ENCODE results near the gene COG2. TPM values are rescaled to one million over a fixed set of nuclear protein-coding genes. Genes with fewer than 3 reads are reported as not detected.
"Not testable (repeated sequence)": the region's sequence is repeated elsewhere in the genome, so short reads cannot be mapped to it uniquely, and the experiment has no call there.

Gene COG2
- polyA plus RNA-seq, 3 donors = 9.9 to 11.6 (median 10.2) TPM

- 78 to 86% (median 84%) methylated on average over 6 of the region's 6 CpGs for WGBS, 3 donors
- no peak overlapping the region for H3K27ac ChIP-seq (ENCODE audit: low read depth, low read length)
Observed at GRCh38 chr1:230693221-230693620, 50.9 kb downstream of the COG2 start.

- WGBS, 3 donors = 85 to 88% (median 87%) methylated on average over 8 of the region's 8 CpGs
- H3K27ac ChIP-seq (ENCODE audit: low read depth, low read length) = no peak overlapping the region
Observed at GRCh38 chr1:230693777-230694176, 51.5 kb downstream of the COG2 start.

DNA sequence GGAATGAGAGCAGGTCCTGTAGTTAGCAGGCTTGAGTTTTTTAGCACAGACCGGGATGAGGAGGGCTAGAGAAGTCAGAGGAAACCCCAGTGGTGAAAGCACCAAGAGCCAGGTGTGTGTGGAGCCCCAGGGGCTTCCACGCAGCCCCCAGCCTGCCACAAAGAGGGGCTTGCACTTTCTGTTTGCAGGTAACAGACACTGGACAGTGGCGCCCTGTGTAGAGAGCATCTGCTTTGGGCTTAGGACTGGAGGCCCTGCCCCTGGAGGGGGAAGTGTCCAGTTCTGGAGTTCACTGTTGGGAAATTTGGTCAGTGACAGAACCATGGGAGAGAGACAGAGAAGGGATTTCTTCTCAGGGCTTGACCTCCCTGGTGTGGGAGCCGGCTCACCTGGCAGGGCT lies 52.2 kb downstream of the COG2 start:
- WGBS, 3 donors = 78 to 96% (median 87%) methylated on average over 4 of the region's 4 CpGs

GRCh38 chr1:230694991-230695390 lies 52.7 kb downstream of the COG2 start:
- no peak overlapping the region for H3K27ac ChIP-seq (ENCODE audit: low read depth, low read length)
- WGBS, 3 donors = 52 to 56% (median 54%) methylated on average over 4 of the region's 4 CpGs

More for the DNA sequence above, 52.2 kb downstream of the COG2 start:
- H3K27ac ChIP-seq (ENCODE audit: low read depth, low read length) = no peak overlapping the region

GRCh38 chr1:230696218-230696617 lies 53.9 kb downstream of the COG2 start:
- H3K27ac ChIP-seq (ENCODE audit: low read depth, low read length) = no peak overlapping the region
- WGBS, 3 donors = 67 to 78% (median 72%) methylated on average over 8 of the region's 8 CpGs

- WGBS, 3 donors = 80 to 88% (median 83%) methylated on average over 7 of the region's 7 CpGs
- no peak overlapping the region for H3K27ac ChIP-seq (ENCODE audit: low read depth, low read length)
Observed at GRCh38 chr1:230696722-230697437, 54.6 kb downstream of the COG2 start.

DNA sequence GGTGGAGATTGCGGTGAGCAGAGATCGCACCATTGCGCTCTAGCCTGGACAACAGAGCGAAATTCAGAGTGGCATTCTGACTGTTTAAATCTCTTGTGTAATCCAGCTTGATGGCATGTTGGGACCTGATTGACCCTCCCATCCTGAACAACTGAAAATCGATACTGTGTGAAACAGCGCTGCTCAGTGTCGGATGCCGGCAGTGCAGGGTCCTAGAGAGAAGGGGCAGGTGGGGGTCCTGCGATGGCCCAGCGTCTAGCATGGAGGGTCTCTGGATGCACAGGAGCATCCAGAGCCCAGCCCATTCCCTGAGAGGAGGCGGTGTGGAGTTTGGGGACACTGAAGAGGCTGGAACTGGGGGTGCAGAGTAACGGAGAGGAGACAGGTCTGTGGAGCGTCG lies 55.8 kb downstream of the COG2 start:
- no peak overlapping the region for H3K27ac ChIP-seq (ENCODE audit: low read depth, low read length)
- WGBS, 3 donors = 90 to 94% (median 92%) methylated on average over 14 of the region's 14 CpGs

GRCh38 chr1:230698964-230699363 lies 56.7 kb downstream of the COG2 start:
- H3K27ac ChIP-seq (ENCODE audit: low read depth, low read length) = not testable (repeated sequence)

GRCh38 chr1:230699716-230700115 lies 57.4 kb downstream of the COG2 start:
- H3K27ac ChIP-seq (ENCODE audit: low read depth, low read length) = no peak overlapping the region
- WGBS, 3 donors = 88 to 98% (median 96%) methylated on average over 1 of the region's 1 CpG

GRCh38 chr1:230700132-230700531 lies 57.9 kb downstream of the COG2 start:
- 83 to 91% (median 89%) methylated on average over 4 of the region's 4 CpGs for WGBS, 3 donors
- no peak overlapping the region for H3K27ac ChIP-seq (ENCODE audit: low read depth, low read length)

DNA sequence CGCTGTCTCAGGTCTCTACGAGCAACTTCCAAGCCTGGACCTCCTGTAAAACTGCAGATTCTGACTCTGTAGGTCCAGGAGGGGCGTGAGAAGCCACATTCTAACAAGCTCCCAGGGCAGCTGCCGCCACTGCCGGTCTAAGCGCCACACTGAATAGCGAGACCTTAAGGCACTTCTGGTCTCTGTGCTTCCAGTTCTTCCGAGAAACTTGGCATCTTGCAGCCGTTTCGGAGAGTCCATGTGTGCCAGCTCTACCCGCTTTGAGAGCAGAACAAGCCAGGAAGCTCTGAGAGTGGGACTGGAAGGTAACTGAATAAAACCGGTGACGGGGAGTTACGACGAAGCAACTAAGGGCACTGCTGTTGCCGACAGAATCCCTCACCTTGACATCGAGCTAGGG lies 59.2 kb downstream of the COG2 start:
- H3K27ac ChIP-seq (ENCODE audit: low read depth, low read length) = no peak overlapping the region
- 83 to 92% (median 90%) methylated on average over 17 of the region's 17 CpGs for WGBS, 3 donors

DNA sequence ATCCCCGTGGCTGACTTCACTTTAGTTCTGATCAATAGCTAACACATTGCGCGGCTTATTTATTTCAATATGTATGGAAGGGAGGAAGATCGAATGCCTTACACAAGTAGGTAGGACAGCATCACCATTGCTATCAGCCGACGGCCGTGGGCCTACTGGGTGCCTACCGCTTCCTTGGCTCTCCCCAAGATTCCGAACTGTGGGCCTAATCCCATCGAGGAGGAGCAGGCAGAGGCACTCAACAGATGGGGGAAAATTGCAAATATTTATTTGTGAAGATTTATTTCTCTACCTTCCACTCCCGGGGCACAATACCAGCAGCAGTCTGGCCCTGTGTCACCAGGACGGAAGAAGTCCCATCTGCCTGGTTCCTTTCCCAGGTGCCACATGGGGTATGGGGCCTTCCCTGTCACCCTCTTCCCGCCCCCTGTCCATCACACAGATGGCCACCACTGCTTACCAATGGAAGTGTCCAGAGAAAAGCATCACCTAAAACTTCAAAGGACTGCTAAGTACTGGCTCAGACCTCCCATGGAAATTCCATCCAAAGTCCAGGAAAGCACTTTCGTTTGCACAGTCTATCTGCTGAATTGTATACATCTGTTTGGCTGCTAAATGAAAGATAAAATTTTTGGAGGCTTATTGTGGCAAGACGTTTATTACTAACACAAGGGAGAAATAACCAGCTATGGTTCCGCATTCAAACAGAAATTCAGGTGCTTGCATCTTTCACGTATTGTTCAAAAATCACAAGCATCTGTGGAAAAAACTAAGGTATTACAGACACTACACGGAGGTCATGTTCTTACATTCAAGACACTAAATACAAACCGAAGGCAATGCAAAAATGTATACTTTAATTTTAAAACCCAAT lies 59.9 kb downstream of the COG2 start:
- WGBS, 3 donors = 85 to 89% (median 87%) methylated on average over 19 of the region's 19 CpGs
- no peak overlapping the region for H3K27ac ChIP-seq (ENCODE audit: low read depth, low read length)

DNA sequence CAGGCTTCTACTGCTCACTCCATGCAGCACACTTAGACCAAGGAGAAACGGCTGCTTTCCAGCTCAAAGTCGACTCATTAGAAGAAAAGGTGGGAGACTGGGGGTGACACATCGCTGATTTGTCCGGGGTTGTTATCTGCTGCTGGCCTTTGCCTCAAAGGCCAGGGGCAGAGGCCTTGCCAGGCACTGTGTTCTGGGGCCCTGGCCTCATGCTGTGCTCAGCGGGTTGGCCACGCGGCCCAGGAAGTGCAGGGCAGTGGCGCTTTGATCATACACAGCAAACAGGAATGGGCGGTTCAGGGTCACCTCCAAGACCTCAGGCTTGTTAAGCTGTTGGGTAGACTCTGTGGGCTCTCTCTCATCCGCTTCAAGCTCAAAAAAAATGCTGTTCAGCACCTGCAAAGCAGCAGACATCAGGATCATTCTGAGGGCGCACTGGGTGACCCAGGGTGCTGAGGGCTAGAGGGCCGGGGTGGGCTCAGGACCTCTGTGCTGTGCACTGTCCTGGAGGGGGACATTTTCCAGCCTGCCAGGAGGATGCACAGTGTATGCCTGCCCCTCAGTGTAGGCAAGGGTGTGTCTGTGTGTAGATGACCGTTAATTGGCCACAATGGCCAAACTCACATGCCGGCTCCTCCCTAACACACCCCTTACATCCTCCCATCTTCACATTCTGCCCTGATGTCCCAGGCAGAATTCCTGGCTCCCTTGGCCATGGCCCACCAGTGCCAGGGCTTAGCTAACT lies 60.8 kb downstream of the COG2 start:
- 69 to 74% (median 72%) methylated on average over 14 of the region's 14 CpGs for WGBS, 3 donors
- H3K27ac ChIP-seq (ENCODE audit: low read depth, low read length) = no peak overlapping the region

DNA sequence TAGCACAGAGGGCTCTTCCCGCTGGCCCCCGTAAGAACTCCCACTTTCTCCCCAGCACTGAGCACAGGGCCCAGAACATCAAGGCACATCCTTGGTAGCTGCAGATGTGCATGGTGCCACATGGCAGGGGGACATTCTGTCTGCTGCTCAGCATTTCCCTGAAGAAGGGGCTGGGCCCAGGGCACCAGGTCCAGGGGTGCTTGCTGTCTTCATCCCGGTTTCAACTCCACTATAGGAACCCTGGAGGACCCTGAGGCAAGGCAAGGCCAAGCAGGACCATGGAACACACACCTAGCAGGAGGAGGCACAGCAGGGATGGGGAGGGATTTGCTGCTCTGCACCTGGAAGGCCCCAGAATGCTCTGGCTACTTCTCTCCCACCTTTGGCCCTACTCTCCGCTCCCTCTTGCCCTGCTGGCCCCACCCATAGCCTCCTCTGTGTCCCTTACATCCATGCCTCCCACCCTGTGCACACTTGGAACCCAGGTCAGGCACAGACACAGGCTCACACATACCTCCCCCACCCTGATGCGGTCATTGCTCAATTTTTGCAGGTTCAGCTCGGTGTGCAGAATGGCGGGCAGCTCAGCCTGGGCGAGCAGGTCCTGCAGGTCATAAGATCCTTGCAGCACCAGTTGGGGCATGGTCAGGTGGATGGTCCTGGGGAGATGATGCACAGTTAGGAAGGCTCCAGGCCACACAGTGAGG lies 61.6 kb downstream of the COG2 start:
- H3K27ac ChIP-seq (ENCODE audit: low read depth, low read length) = no peak overlapping the region
- WGBS, 3 donors = 91 to 97% (median 94%) methylated on average over 8 of the region's 8 CpGs

DNA sequence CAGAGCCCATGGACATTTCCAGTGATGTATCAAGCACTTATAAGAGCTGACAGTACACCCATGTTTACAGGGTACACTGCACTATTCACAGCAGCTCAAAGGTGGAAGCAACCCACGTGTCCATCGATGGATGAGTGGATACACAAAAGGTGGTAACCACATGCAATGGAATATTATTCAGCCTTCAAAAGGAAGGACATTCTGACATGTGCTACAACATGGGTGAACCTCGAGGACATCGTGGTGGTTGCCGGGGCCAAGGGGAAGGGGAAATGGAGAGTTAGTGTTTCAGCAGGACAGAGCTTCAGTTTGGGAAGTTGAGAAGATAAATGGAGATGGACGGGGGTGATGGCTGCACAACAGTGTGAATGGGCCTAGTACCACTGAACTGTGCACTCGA lies 62.5 kb downstream of the COG2 start:
- H3K27ac ChIP-seq (ENCODE audit: low read depth, low read length) = no peak overlapping the region
- WGBS, 3 donors = 92 to 97% (median 94%) methylated on average over 7 of the region's 7 CpGs

- WGBS, 3 donors = 89 to 94% (median 92%) methylated on average over 18 of the region's 18 CpGs
- H3K27ac ChIP-seq (ENCODE audit: low read depth, low read length) = no peak overlapping the region
Observed at GRCh38 chr1:230705289-230706019, 63.2 kb downstream of the COG2 start.

DNA sequence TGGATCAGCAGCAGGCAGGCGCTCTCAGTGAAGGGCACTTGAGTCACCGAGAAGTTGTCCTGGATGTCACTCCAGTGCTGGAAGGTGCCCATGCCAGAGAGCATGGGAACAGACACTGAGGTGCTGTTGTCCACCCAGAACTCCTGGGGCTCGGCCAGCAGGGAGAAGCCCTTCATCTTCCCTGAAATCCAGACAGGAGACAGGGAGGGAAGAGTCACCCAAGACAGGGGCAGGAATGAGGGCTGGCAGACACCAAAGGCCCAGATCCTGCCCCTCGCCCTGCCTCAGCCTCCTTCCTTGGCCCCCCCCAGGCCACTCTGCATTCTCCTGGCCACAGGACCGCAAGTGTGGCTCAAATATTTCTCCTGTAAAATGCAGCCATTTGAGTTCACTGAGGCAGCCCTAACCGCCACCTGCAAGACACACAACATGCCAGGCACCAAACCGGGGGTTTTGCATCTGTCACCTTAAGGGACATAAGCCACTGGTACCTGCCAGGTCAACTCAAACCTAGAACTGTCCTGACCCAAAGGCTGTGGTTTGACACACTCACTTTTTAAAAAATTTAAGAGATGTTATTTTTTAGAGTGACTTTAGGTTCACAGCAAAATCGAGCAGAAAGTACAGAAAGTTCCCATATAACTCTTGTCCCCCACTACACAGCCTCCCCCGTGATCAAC lies 63.9 kb downstream of the COG2 start:
- WGBS, 3 donors = 86 to 91% (median 90%) methylated on average over 9 of the region's 9 CpGs
- H3K27ac ChIP-seq (ENCODE audit: low read depth, low read length) = no peak overlapping the region
